LNCAP (cell line): ENCODE measurements around the gene SIM2.

Experiments
- CTCF ChIP-seq: fragments of 450-650 bp; IDR thresholded peaks from 2 replicates; pipeline ENCODE4 v1.5.1; 2017; ENCODE audit warnings: mild to moderate bottlenecking

Gene SIM2

GRCh38 chr21:36677443-36677842 is 21.5 kb upstream of the SIM2 start:
- no peak for TF ChIP-seq CTCF

DNA sequence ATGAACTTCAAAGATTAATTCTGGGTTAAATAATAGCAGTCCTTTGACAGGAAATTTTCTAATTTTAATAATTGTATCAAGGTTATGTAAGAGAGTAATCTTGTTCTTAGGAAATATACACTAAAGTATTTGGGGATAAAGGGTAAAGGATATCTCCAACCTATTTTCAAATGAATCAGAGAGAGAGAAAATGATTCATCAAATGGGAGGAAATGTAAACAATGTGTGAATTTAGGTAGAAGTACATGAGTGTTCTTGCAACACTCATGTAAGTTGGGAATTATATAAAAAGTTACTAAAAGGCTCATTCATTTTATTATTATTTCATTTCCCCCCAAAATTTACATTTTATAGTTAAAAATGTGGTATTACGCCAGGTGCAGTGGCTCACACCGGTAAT is 20.4 kb upstream of the SIM2 start:
- no peak for TF ChIP-seq CTCF

- TF ChIP-seq CTCF = no peak
Measured at GRCh38 chr21:36681117-36681631, 17.7 kb upstream of the SIM2 start.

- no peak for TF ChIP-seq CTCF
Measured at GRCh38 chr21:36684957-36685714, 13.8 kb upstream of the SIM2 start.

GRCh38 chr21:36686955-36687354 is 12.0 kb upstream of the SIM2 start:
- no peak for TF ChIP-seq CTCF

GRCh38 chr21:36688324-36688723 is 10.6 kb upstream of the SIM2 start:
- no peak for TF ChIP-seq CTCF

GRCh38 chr21:36689324-36689723 is 9.6 kb upstream of the SIM2 start:
- no peak for TF ChIP-seq CTCF
